NCI-H446 (cell line): Measurements from ENCODE around the gene PITPNC1.

Experiments
- DNase-seq, 2 experiments: peaks; one replicate each; lab custom pipeline; 2025; lab: John Stamatoyannopoulos, UW

PITPNC1 gene

GRCh38 chr17:67730731-67731130 is 353.6 kb downstream of the PITPNC1 start:
- DNase-seq: no peak

DNA sequence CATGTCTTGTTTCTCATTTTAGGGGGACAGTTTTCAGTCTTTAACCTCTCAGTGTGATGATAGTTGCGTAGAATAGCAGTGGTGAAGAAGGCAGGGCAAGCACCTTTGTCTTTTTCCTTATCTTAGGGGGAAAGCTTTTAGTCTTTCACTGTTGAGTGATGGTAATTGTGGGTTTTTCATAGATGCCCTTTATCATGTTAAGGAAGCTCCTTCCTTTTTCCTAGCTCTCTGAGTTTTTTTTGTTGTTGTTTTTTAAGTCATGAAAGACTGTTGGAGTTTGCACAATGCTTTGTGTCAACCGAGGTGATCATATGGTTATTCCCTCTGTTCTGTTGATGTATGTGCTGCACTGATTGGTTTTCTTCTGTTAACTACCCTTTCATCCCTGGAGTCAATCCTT is 356.4 kb downstream of the PITPNC1 start:
- no peak for DNase-seq

DNA sequence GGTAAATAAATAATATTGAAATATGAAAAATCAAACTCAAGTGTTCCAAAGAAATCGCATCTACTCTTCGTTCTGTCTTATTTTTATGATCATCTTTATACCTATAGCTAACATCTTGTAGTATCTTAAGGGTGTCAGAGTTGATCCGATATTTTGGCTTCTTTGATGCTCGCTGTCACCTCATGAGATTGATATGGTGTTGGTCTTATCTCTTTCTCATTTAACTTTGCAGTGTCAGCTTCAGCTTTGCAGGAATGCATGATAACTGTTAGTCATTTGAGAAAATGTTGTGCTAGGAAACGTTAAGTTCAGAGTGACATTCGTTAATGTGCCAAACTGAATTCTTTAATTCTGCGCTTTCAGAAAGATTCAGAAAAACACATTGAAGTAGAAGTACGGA is 360.1 kb downstream of the PITPNC1 start:
- no peak for DNase-seq

DNA sequence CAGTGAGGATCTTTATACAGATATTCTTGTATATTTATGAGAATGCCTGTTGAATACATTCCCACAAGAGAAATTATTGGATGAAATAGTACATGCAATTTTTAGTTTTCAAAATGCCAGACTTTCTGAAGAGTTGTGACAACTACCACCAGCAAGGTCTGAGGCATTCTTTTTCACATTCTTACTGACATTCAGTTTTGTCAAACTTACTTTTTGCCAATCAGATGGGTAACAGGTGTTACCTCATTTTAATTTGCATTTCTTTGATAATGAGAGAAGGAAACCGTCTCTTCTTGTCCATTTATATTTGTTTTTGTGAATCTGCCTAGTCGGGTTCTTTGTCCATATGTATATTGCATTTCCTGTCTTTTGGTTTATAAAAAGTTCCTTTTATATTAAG is 364.9 kb downstream of the PITPNC1 start:
- DNase-seq: no peak
